DOHH2 (cell line): Measurements from ENCODE around the gene NHP2.

ENCODE experiments used
- H3F3A ChIP-seq: fragments of 200-600 bp; sonication (generic), shearing (Covaris generic); 2 replicates; pipeline ENCODE4 v1.6.0; 2016; ENCODE audit warnings: antibody characterized with exemption, mild to moderate bottlenecking; ENCODE audit not compliant: control insufficient read depth, insufficient read depth
- H3K27ac ChIP-seq: fragments of 200-600 bp; sonication (generic); 2 replicates; pipeline ENCODE4 v1.5.1; 2014; ENCODE audit warnings: low read depth, mild to moderate bottlenecking, low read length, moderate library complexity
- H3K27me3 ChIP-seq: fragments of 200-600 bp; sonication (generic); 2 replicates; pipeline ENCODE4 v1.6.1; 2014; ENCODE audit warnings: mild to moderate bottlenecking, low read length, mixed read lengths; ENCODE audit not compliant: control insufficient read depth
- H3K36me3 ChIP-seq: fragments of 200-600 bp; sonication (generic); 2 replicates; pipeline ENCODE4 v1.6.1; 2014; ENCODE audit warnings: mild to moderate bottlenecking, low read length, moderate library complexity, mixed read lengths; ENCODE audit not compliant: control insufficient read depth
- H3K4me1 ChIP-seq: fragments of 200-600 bp; sonication (generic); 2 replicates; pipeline ENCODE4 v1.6.1; 2014; ENCODE audit warnings: mild to moderate bottlenecking, low read length, mixed read lengths; ENCODE audit not compliant: control insufficient read depth
- H3K4me2 ChIP-seq: fragments of 200-600 bp; sonication (generic); 2 replicates; pipeline ENCODE4 v1.6.0; 2014; ENCODE audit warnings: mild to moderate bottlenecking, low read length, moderate library complexity
- H3K4me3 ChIP-seq: fragments of 200-600 bp; sonication (generic); 2 replicates; pipeline ENCODE4 v1.5.1; 2014; ENCODE audit warnings: mild to moderate bottlenecking, low read length, mixed read lengths
- H3K79me2 ChIP-seq: fragments of 200-600 bp; sonication (generic); 2 replicates; pipeline ENCODE4 v1.6.1; 2014; ENCODE audit warnings: mild to moderate bottlenecking, low read length, mixed read lengths; ENCODE audit not compliant: control insufficient read depth
- H3K9me2 ChIP-seq: fragments of 200-600 bp; sonication (generic); replicated peaks from 2 replicates; pipeline ENCODE4 v1.6.1; 2014; ENCODE audit warnings: mild to moderate bottlenecking, low read length, mixed read lengths; ENCODE audit not compliant: control insufficient read depth
- H3K9me3 ChIP-seq: fragments of 200-600 bp; sonication (generic); 2 replicates; pipeline ENCODE4 v1.6.1; 2014; ENCODE audit warnings: antibody characterized with exemption, low read length, mixed read lengths; ENCODE audit not compliant: control insufficient read depth, insufficient read depth
- H4K20me1 ChIP-seq: fragments of 200-600 bp; sonication (generic); 2 replicates; pipeline ENCODE4 v1.6.0; 2014; ENCODE audit warnings: low read depth, mild to moderate bottlenecking, antibody characterized with exemption, low read length, moderate library complexity; ENCODE audit not compliant: control insufficient read depth, insufficient read depth
- EZH2phosphoT487 ChIP-seq: fragments of 200-600 bp; sonication (generic); IDR thresholded peaks from 2 replicates; pipeline ENCODE4 v1.6.1; 2017; ENCODE audit warnings: borderline replicate concordance, mild to moderate bottlenecking, antibody characterized with exemption, low read length, moderate library complexity, mixed read lengths
- TF ChIP-seq, protein P1 (sequence below): fragments of 200-600 bp; sonication (generic); IDR thresholded peaks from one replicate; pipeline ENCODE4 v1.5.1; 2014; ENCODE audit warnings: antibody characterized with exemption, mild to moderate bottlenecking, low read depth, low read length; ENCODE audit not compliant: poor library complexity, severe bottlenecking

The NHP2 gene

DNA sequence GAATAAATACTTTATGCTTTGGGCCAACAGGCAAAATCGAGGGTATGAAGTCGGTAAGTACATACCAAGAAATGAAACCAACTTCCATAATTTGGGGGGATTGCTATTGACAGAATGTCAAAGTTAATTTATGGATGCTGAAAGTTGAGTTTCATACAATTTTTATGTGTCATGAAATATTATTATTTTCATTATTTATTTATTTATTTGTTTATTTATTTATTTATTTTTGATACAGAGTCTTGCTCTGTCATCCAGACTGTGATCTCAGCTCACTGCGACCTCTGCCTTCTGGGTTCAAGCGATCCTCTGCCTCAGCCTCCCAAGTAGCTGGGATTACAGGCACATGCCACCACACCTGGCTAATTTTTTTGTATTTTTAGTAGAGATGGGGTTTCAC is 38.0 kb upstream of the NHP2 start:
- no peak overlapping the region for H3K4me2 ChIP-seq
- H3K36me3 ChIP-seq, result no peaks in the 10 kb centered on the region
- no peaks in the 10 kb centered on the region for H3K79me2 ChIP-seq
- no peaks in the 10 kb centered on the region for H3F3A ChIP-seq
- no peaks in the 10 kb centered on the region for H3K9me2 ChIP-seq
- H3K4me1 ChIP-seq, result peaks cover 4% of the 10 kb centered on the region; the same call in 1 of the 2 replicates
- no peaks in the 10 kb centered on the region for H3K9me3 ChIP-seq
- no peak overlapping the region for H3K4me3 ChIP-seq
- H3K27ac ChIP-seq, result no peak overlapping the region
- no peaks in the 10 kb centered on the region for H4K20me1 ChIP-seq
- peaks cover 31% of the 10 kb centered on the region for H3K27me3 ChIP-seq
- TF ChIP-seq EZH2phosphoT487, result no peak
- TF ChIP-seq, protein P1, sequence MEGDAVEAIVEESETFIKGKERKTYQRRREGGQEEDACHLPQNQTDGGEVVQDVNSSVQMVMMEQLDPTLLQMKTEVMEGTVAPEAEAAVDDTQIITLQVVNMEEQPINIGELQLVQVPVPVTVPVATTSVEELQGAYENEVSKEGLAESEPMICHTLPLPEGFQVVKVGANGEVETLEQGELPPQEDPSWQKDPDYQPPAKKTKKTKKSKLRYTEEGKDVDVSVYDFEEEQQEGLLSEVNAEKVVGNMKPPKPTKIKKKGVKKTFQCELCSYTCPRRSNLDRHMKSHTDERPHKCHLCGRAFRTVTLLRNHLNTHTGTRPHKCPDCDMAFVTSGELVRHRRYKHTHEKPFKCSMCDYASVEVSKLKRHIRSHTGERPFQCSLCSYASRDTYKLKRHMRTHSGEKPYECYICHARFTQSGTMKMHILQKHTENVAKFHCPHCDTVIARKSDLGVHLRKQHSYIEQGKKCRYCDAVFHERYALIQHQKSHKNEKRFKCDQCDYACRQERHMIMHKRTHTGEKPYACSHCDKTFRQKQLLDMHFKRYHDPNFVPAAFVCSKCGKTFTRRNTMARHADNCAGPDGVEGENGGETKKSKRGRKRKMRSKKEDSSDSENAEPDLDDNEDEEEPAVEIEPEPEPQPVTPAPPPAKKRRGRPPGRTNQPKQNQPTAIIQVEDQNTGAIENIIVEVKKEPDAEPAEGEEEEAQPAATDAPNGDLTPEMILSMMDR, result no peak

- H3K4me3 ChIP-seq, result no peak overlapping the region
- no peaks in the 10 kb centered on the region for H3K9me3 ChIP-seq
- 0 out of 2 replicates have a peak, but pooled peaks cover 2% of the 10 kb centered on the region for H3F3A ChIP-seq
- no peaks in the 10 kb centered on the region for H3K36me3 ChIP-seq
- H3K9me2 ChIP-seq, result no peaks in the 10 kb centered on the region
- peaks cover 4% of the 10 kb centered on the region; the same call in 1 of the 2 replicates for H3K4me1 ChIP-seq
- H3K27me3 ChIP-seq, result peaks cover 20% of the 10 kb centered on the region
- H3K27ac ChIP-seq, result no peak overlapping the region
- H3K79me2 ChIP-seq, result no peaks in the 10 kb centered on the region
- TF ChIP-seq, protein P1, result no peak
- no peak for TF ChIP-seq EZH2phosphoT487
- H3K4me2 ChIP-seq, result no peak overlapping the region
- no peaks in the 10 kb centered on the region for H4K20me1 ChIP-seq
Observed at GRCh38 chr5:178189433-178189832, 35.7 kb upstream of the NHP2 start.

GRCh38 chr5:178187014-178187413 is 33.3 kb upstream of the NHP2 start, which contains the start of gene GMCL2:
Gene GMCL2, minus strand, starts transcription at chr5:178187371. Its CDS starts 72 bp downstream, at chr5:178187299.
- Histone ChIP-seq H3K9me2 (no peaks in the 10 kb centered on the region), H3K4me2 (no peak within 1 kb of the TSS), H3K79me2 (no peaks in the 10 kb centered on the region), H3K4me1 (peaks cover 7% of the 10 kb centered on the region), H4K20me1 (no peaks in the 10 kb centered on the region), H3K4me3 (no peak within 1 kb of the TSS), H3F3A (0 out of 2 replicates have a peak, but pooled peaks cover 2% of the 10 kb centered on the region), H3K27ac (no peak within 1 kb of the TSS), H3K36me3 (no peaks in the 10 kb centered on the region), H3K27me3 (peaks cover 6% of the 10 kb centered on the region; the same call in 1 of the 2 replicates), H3K9me3 (no peaks in the 10 kb centered on the region)
- TF ChIP-seq, protein P1, result no peak
- TF ChIP-seq EZH2phosphoT487, result no peak
